ENCODE data around the gene MTF2. TPM values are rescaled to one million over a fixed set of nuclear protein-coding genes. Genes with fewer than 3 reads are reported as not detected.

MTF2 gene
- total RNA-seq, 1 experiment from 2014 or later: 110 TPM

DNA sequence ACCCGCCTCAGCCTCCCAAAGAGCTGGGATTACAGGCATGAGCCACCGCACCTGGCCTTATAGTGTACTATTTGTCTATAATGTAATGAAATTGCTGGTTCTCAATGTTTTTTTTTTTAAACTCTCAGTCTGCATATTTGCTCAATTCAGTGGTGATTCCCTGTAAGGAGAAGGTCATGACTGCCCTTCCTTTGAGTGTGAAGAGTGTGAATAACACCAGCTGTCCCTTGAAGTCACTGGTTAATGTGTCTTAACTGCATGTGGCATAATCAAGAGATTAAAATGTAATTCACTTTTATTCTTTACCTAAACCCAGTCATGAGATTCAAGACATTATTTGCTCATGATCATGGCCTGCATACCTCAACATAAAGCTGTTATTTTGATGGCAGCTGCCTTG lies 30.5 kb downstream of the MTF2 start:
- Histone ChIP-seq H2AK5ac (ENCODE audit: insufficient read length, low read length) (no peak overlapping the region), H2BK120ac (ENCODE audit: low read depth, low read length, poor library complexity, severe bottlenecking) (no peak overlapping the region), H3K27me3 (ENCODE audit: insufficient read depth, low read length) (no peaks in the 10 kb centered on the region), H4K8ac (replicated peaks; ENCODE audit: insufficient read length, low read depth, low read length) (no peak overlapping the region), H4K20me1 (ENCODE audit: control insufficient read depth, insufficient read depth, insufficient read length) (no peaks in the 10 kb centered on the region), H3K4me1 (ENCODE audit: insufficient read depth, low read length) (no peaks in the 10 kb centered on the region; the same call in 1 of the 2 replicates), H3K79me2 (ENCODE audit: insufficient read depth, low read length) (peaks cover 43% of the 10 kb centered on the region; the same call in 1 of the 2 replicates), H3T11ph (ENCODE audit: low read length) (no peak overlapping the region), H2AFZ (ENCODE audit: low read length) (no peak overlapping the region), H3K9ac (ENCODE audit: extremely low read depth, insufficient read length, low read length) (no peak overlapping the region), H3K79me1 (ENCODE audit: insufficient read depth, low read depth, low read length, poor library complexity, severe bottlenecking) (peaks cover 9% of the 10 kb centered on the region), H3K9me3 (ENCODE audit: control insufficient read depth, low read depth, low read length) (no peaks in the 10 kb centered on the region), H2BK15ac (ENCODE audit: low read depth, low read length) (no peak overlapping the region), H4K5ac (ENCODE audit: insufficient read length, low read depth, low read length) (no peak overlapping the region), H2BK20ac (ENCODE audit: low read depth, low read length, poor library complexity, severe bottlenecking) (no peak overlapping the region), H3K14ac (ENCODE audit: insufficient read depth, low read length) (no peak overlapping the region), H3K23me2 (ENCODE audit: insufficient read length, low read depth, low read length, poor library complexity, severe bottlenecking) (no peaks in the 10 kb centered on the region), H3K4me2 (ENCODE audit: insufficient read depth, insufficient read length, low read length) (no peak overlapping the region), H4K91ac (ENCODE audit: insufficient read length, low read depth, low read length) (no peak overlapping the region), H3K18ac (ENCODE audit: insufficient read length, low read depth, low read length) (no peak overlapping the region), H2BK12ac (ENCODE audit: insufficient read length, low read depth, low read length) (no peak overlapping the region), H3K56ac (ENCODE audit: insufficient read length, low read depth, low read length) (no peak overlapping the region), H2BK5ac (ENCODE audit: insufficient read length, low read length) (no peak overlapping the region), H3K4ac (ENCODE audit: low read depth, low read length) (no peak overlapping the region), H3K23ac (ENCODE audit: insufficient read length, low read depth, low read length) (no peak overlapping the region), H3K27ac (ENCODE audit: insufficient read length, low read depth, low read length) (no peak overlapping the region)
- Mint-ChIP-seq H3K36me3 (ENCODE audit: insufficient read depth in 1 of 3, low read depth in 3 of 3) (peaks cover 44 to 61% (median 53%) of the 10 kb centered on the region in 3 experiments), H3K4me1 (peaks cover 28 to 40% of the 10 kb centered on the region in 2 experiments), H3K9me3 (peaks cover 5 to 7% of the 10 kb centered on the region in 2 experiments; a peak in 1 of 5 replicates), H3K4me3 (no peak overlapping the region), H3K27ac (peak overlapping the region in 1 of 3 experiments; percentile 72; a peak in 2 of 7 replicates), H3K27me3 (ENCODE audit: low read depth) (no peaks in the 10 kb centered on the region)
- no peak for DNase-seq
- TF ChIP-seq, protein P1, sequence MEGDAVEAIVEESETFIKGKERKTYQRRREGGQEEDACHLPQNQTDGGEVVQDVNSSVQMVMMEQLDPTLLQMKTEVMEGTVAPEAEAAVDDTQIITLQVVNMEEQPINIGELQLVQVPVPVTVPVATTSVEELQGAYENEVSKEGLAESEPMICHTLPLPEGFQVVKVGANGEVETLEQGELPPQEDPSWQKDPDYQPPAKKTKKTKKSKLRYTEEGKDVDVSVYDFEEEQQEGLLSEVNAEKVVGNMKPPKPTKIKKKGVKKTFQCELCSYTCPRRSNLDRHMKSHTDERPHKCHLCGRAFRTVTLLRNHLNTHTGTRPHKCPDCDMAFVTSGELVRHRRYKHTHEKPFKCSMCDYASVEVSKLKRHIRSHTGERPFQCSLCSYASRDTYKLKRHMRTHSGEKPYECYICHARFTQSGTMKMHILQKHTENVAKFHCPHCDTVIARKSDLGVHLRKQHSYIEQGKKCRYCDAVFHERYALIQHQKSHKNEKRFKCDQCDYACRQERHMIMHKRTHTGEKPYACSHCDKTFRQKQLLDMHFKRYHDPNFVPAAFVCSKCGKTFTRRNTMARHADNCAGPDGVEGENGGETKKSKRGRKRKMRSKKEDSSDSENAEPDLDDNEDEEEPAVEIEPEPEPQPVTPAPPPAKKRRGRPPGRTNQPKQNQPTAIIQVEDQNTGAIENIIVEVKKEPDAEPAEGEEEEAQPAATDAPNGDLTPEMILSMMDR (conservative IDR thresholded peaks at IDR 0.05): no peak
- WGBS (ENCODE audit: extremely low coverage, insufficient read length, low lambda C conversion rate): no CpG with 5 or more reads among the region's 2 CpGs
